Large intestine (tissue), 3 donors: ENCODE results near the gene PRDM8. TPM values are rescaled to one million over a fixed set of nuclear protein-coding genes. Genes with fewer than 3 reads are reported as not detected.

Source experiments
- DNase-seq, 2 donors: peaks; one replicate each; pipeline versions ENCODE4 v3.0.0 to v3.0.0-alpha.2; 2013
- H3K27ac ChIP-seq: one replicate; pipeline ENCODE4 v1.5.1; 2013; ENCODE audit warnings: low read length
- H3K27me3 ChIP-seq: 2 replicates; pipeline ENCODE4 v1.6.1; 2013; ENCODE audit warnings: low read length; ENCODE audit not compliant: control insufficient read depth, insufficient read depth
- H3K36me3 ChIP-seq: 2 replicates; pipeline ENCODE4 v1.6.1; 2013; ENCODE audit warnings: low read length; ENCODE audit not compliant: control insufficient read depth, insufficient read depth
- H3K4me1 ChIP-seq: one replicate; pipeline ENCODE4 v1.6.1; 2013; ENCODE audit warnings: low read length; ENCODE audit not compliant: control insufficient read depth, insufficient read depth
- H3K4me3 ChIP-seq: one replicate; pipeline ENCODE4 v1.5.1; 2013; ENCODE audit warnings: low read length
- H3K9me3 ChIP-seq: one replicate; pipeline ENCODE4 v1.6.1; 2013; ENCODE audit warnings: mild to moderate bottlenecking, low read depth, low read length, moderate library complexity; ENCODE audit not compliant: control insufficient read depth
- WGBS: methylation state at CpG from one replicate; pipeline ENCODE4 v1.1.5; 2013; ENCODE audit warnings: low lambda C conversion rate; ENCODE audit not compliant: insufficient coverage; 5-methylcytosine and 5-hydroxymethylcytosine counted together
- polyA plus RNA-seq: library from polyadenylated mRNA; unstranded; fragments of 120-200 nt; gene quantifications from one replicate; pipeline ENCODE4 v1.2.1, GENCODE V29; 2013

PRDM8 gene
- polyA plus RNA-seq, 1 donor: 3.0 TPM

DNA sequence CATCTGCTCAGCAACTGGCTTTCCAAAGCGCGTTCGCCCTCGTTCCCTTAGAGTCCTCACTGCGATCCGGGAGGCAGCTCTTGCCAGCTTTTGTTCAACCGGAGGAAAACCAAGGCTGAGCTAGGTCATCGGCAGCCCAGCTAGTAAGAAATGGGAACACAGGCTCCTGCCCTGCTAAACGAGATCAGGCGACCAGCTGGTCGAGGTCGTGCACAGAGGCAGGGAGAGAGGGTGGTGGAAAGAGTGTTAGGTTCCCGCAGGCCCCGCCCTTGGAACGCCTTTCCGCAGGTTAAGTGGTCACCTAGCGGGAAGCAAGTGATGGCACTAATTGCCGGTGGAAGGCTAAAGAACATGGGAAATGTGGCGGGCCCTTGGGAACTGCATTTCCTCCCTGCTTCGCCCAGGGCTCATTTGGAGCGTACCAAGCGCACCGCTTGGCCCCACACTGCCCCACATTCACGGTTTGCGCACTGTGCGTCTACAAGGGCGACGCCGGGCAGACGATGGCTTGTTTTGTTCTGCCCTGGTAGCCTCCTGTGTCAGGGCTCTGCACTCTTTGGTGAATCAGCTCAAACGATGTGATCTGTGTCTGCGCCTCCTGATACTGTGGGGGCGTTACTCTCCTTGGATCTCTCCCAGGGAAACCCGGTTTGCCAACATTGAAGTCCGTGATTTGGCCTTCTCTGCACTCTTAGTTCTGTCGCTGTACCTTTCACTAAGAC, 7.2 kb upstream of the PRDM8 start:
- Histone ChIP-seq H3K9me3 (peaks cover 6% of the 10 kb centered on the region), H3K27me3 (peaks cover 95% of the 10 kb centered on the region), H3K36me3 (no peaks in the 10 kb centered on the region), H3K4me1 (peaks cover 4% of the 10 kb centered on the region), H3K27ac (no peak overlapping the region), H3K4me3 (no peak overlapping the region)
- WGBS: no CpG with 5 or more reads among the region's 36 CpGs
- DNase-seq: no peak

- Histone ChIP-seq H3K9me3 (peaks cover 6% of the 10 kb centered on the region), H3K4me3 (no peak overlapping the region), H3K27me3 (peaks cover 94% of the 10 kb centered on the region), H3K27ac (no peak overlapping the region), H3K36me3 (no peaks in the 10 kb centered on the region), H3K4me1 (no peaks in the 10 kb centered on the region)
- WGBS: no CpG with 5 or more reads among the region's 3 CpGs
- no peak for DNase-seq
Observed at GRCh38 chr4:80192252-80192866, 4.9 kb upstream of the PRDM8 start.

DNA sequence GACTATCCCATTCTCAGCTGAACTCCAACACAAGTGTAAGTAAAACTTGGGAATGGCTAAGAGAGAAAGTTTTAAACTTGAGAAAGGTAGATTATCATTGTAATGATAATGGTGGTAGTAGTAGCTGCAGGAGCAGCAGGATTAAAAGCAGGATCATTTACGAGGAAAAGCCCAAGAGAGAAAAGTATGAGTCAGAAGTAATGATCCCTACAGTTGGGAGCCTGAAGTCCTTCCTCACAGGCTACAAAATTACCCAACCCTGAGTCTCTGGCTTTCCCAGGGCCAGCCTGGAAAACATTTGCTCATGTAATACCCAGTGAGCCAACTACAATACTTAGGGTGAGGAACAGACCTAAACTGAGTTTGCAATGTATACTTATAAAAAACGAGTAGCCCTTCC, 4.4 kb upstream of the PRDM8 start:
- WGBS: 20% methylated on average over 1 of the region's 2 CpGs
- Histone ChIP-seq H3K27ac (no peak overlapping the region), H3K4me3 (no peak overlapping the region), H3K27me3 (peaks cover 94% of the 10 kb centered on the region), H3K4me1 (peaks cover 1% of the 10 kb centered on the region), H3K36me3 (no peaks in the 10 kb centered on the region), H3K9me3 (peaks cover 8% of the 10 kb centered on the region)
- DNase-seq: no peak

- H3K9me3 ChIP-seq: peaks cover 4% of the 10 kb centered on the region
- H3K4me3 ChIP-seq: no peak overlapping the region
- peaks cover 2% of the 10 kb centered on the region for H3K4me1 ChIP-seq
- peaks cover 91% of the 10 kb centered on the region for H3K27me3 ChIP-seq
- WGBS: no CpG with 5 or more reads among the region's 2 CpGs
- no peak for DNase-seq
- no peaks in the 10 kb centered on the region for H3K36me3 ChIP-seq
- H3K27ac ChIP-seq: no peak overlapping the region
Observed at GRCh38 chr4:80195441-80196140, 1.7 kb upstream of the PRDM8 start.

DNA sequence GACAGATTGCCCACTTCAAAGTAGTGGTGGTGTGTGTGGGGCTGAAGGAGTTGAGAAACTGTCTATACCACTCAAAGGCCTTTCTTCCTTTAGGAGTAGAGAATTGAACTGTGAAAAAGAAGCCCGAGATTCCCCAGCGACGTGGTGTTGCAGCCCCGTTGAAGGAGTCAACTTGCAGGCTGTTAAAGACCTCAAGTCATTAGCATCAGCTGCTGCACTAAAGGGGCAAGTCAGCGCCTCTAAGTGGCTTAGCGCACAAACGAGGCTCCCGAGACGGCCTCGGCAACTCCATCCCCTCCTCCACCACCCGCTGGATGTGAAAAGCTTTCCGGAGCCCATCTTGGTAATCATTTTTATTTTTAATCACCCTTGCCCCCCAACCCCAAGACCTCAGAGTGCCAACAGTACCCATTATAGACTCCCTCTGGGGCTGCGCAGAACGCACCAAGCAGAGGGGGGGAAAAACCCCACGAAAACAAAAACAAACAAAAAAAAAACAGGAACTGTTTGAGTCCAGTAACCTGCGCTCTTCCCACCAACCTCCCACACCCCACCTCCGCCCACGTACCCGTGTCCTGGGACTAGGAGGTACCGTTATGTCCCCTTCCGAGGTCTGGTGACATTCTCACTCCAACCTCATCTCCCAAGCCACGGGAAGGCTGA, 913 bp upstream of the PRDM8 start:
- Histone ChIP-seq H3K27me3 (peaks cover 89% of the 10 kb centered on the region), H3K27ac (no peak overlapping the region), H3K4me3 (no peak overlapping the region), H3K4me1 (peaks cover 2% of the 10 kb centered on the region), H3K36me3 (no peaks in the 10 kb centered on the region), H3K9me3 (peaks cover 4% of the 10 kb centered on the region)
- no CpG with 5 or more reads among the region's 22 CpGs for WGBS
- no peak for DNase-seq

GRCh38 chr4:80197601-80198440, 518 bp downstream of the PRDM8 start:
- H3K4me1 ChIP-seq: peaks cover 8% of the 10 kb centered on the region
- WGBS: 9% methylated on average over 8 of the region's 45 CpGs
- no peak overlapping the region for H3K27ac ChIP-seq
- peaks cover 6% of the 10 kb centered on the region for H3K9me3 ChIP-seq
- no peak for DNase-seq
- no peaks in the 10 kb centered on the region for H3K36me3 ChIP-seq
- no peak overlapping the region for H3K4me3 ChIP-seq
- peaks cover 86% of the 10 kb centered on the region for H3K27me3 ChIP-seq

DNA sequence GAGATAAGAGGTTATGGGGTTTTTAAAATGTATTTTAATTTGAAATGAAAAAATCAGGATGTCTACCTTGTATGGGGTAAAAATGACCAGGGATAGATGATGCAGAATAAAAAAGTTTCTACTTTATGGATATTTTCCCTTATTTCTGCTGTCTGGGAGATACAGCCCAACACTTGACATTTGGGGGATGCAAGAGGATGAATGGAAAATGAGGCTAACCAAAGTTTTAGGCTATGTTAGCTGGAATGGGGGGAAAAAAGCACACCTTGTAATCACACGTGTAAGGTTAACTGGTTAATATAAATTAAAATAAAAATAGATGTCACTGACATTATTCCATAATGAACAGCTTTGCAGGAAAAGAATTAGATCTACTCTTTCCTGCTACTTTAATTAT, 1.1 kb downstream of the PRDM8 start:
- Histone ChIP-seq H3K27ac (no peak overlapping the region), H3K9me3 (peaks cover 6% of the 10 kb centered on the region), H3K4me3 (no peak overlapping the region), H3K36me3 (no peaks in the 10 kb centered on the region), H3K4me1 (peaks cover 8% of the 10 kb centered on the region), H3K27me3 (peaks cover 86% of the 10 kb centered on the region)
- WGBS: 20% methylated on average over 1 of the region's 1 CpG
- no peak for DNase-seq

GRCh38 chr4:80199004-80199560, 1.8 kb downstream of the PRDM8 start:
- peaks cover 6% of the 10 kb centered on the region for H3K9me3 ChIP-seq
- peaks cover 83% of the 10 kb centered on the region for H3K27me3 ChIP-seq
- no peak overlapping the region for H3K4me3 ChIP-seq
- H3K4me1 ChIP-seq: peaks cover 8% of the 10 kb centered on the region
- no peak overlapping the region for H3K27ac ChIP-seq
- no peaks in the 10 kb centered on the region for H3K36me3 ChIP-seq
- WGBS: 14% methylated on average over 1 of the region's 8 CpGs
- no peak for DNase-seq

- peaks cover 6% of the 10 kb centered on the region for H3K9me3 ChIP-seq
- no peak for DNase-seq
- H3K36me3 ChIP-seq: no peaks in the 10 kb centered on the region
- H3K27me3 ChIP-seq: peaks cover 85% of the 10 kb centered on the region
- no peak overlapping the region for H3K27ac ChIP-seq
- peaks cover 8% of the 10 kb centered on the region for H3K4me1 ChIP-seq
- WGBS: 80% methylated on average over 1 of the region's 6 CpGs
- H3K4me3 ChIP-seq: no peak overlapping the region
Observed at GRCh38 chr4:80199947-80200346, 2.6 kb downstream of the PRDM8 start.
